Measurements from ENCODE around the gene SOAT1. TPM values are rescaled to one million over a fixed set of nuclear protein-coding genes. Genes with fewer than 3 reads are reported as not detected.
"Not testable (repeated sequence)": the region's sequence is repeated elsewhere in the genome, so short reads cannot be mapped to it uniquely, and the experiment has no call there.

Gene SOAT1
- total and polyA plus RNA-seq, 11 donors: 2.0 to 34.8 (median 7.9) TPM

GRCh38 chr1:179380299-179380698, 86.7 kb downstream of the SOAT1 start:
- no peak for ATAC-seq

GRCh38 chr1:179384027-179384426, 90.4 kb downstream of the SOAT1 start:
- intact Hi-C loops (cut with DNase I): no loop called here
- H3K4me3 ChIP-seq: no peak overlapping the region
- H3K27ac ChIP-seq: no peak overlapping the region
- no peak for DNase-seq
- H3K4me1 ChIP-seq: no peaks in the 10 kb centered on the region
- no peaks in the 10 kb centered on the region for H3K9me3 ChIP-seq
- no peak for TF ChIP-seq POLR2A (IDR thresholded peaks at IDR 0.05)
- TF ChIP-seq CTCF (IDR thresholded peaks at IDR 0.05): no peak
- no peaks in the 10 kb centered on the region for H3K36me3 ChIP-seq
- ATAC-seq: no peak
- no peaks in the 10 kb centered on the region for H3K27me3 ChIP-seq
- 77 to 91% (median 85%) methylated on average over 1 of the region's 1 CpG for WGBS, 4 donors

More at GRCh38 chr1:179380299-179380698, 86.7 kb downstream of the SOAT1 start:
- Histone ChIP-seq H3K27me3 (no peaks in the 10 kb centered on the region), H3K4me3 (no peak overlapping the region), H3K4me1 (no peaks in the 10 kb centered on the region), H3K36me3 (no peaks in the 10 kb centered on the region), H3K27ac (no peak overlapping the region), H3K9me3 (no peaks in the 10 kb centered on the region)
- no peak for DNase-seq
- intact Hi-C loops (cut with DNase I): no loop called here
- no peak for TF ChIP-seq CTCF (IDR thresholded peaks at IDR 0.05)
- no peak for TF ChIP-seq POLR2A (IDR thresholded peaks at IDR 0.05)

GRCh38 chr1:179385510-179385909, 91.9 kb downstream of the SOAT1 start:
- Histone ChIP-seq H3K27ac (no peak overlapping the region), H3K9me3 (no peaks in the 10 kb centered on the region), H3K36me3 (no peaks in the 10 kb centered on the region), H3K4me3 (no peak overlapping the region), H3K4me1 (no peaks in the 10 kb centered on the region), H3K27me3 (no peaks in the 10 kb centered on the region)
- no peak for TF ChIP-seq CTCF (IDR thresholded peaks at IDR 0.05)
- no peak for TF ChIP-seq POLR2A (IDR thresholded peaks at IDR 0.05)
- DNase-seq (no peak), ATAC-seq (no peak)
- intact Hi-C loops (cut with DNase I): no loop called here
- WGBS, 4 donors: 72 to 90% (median 86%) methylated on average over 1 of the region's 1 CpG

GRCh38 chr1:179393721-179394120, 100.1 kb downstream of the SOAT1 start:
- no peaks in the 10 kb centered on the region for H3K4me1 ChIP-seq
- TF ChIP-seq CTCF (IDR thresholded peaks at IDR 0.05) (no peak), POLR2A (IDR thresholded peaks at IDR 0.05) (no peak)
- H3K4me3 ChIP-seq: no peak overlapping the region
- H3K36me3 ChIP-seq: no peaks in the 10 kb centered on the region
- intact Hi-C loops (cut with DNase I): no loop called here
- 90 to 97% (median 95%) methylated on average over 3 of the region's 3 CpGs for WGBS, 4 donors
- H3K27ac ChIP-seq: no peak overlapping the region
- peaks cover 0 to 30% (median 1%) of the 10 kb centered on the region in 12 donors for H3K9me3 ChIP-seq
- H3K27me3 ChIP-seq: no peaks in the 10 kb centered on the region
- no peak for DNase-seq
- ATAC-seq: no peak

- WGBS, 4 donors: 87 to 95% (median 89%) methylated on average over 2 of the region's 2 CpGs
- H3K36me3 ChIP-seq; ATAC-seq; H3K4me3 ChIP-seq; intact Hi-C loops (cut with DNase I); H3K27me3 ChIP-seq; H3K27ac ChIP-seq; DNase-seq; H3K4me1 ChIP-seq: not testable (repeated sequence)
- H3K9me3 ChIP-seq: peaks cover 0 to 11% (median 0%) of the 10 kb centered on the region in 12 donors
Observed at GRCh38 chr1:179399399-179399798, 105.8 kb downstream of the SOAT1 start.

Data from heart left ventricle (tissue), 16 donors.